A673 (cell line): Measurements from ENCODE around the gene MC2R.

ENCODE experiments used
- CTCF ChIP-seq: fragments of 300-800, 200-600 bp; sonication (generic); conservative IDR thresholded peaks from 2 replicates; pipeline ENCODE4 v1.5.1; 2017; ENCODE audit warnings: low read depth, mild to moderate bottlenecking, antibody characterized with exemption, low read length, moderate library complexity, mixed read lengths
- EZH2 ChIP-seq: fragments of 200-600 bp; sonication (generic); IDR thresholded peaks from 2 replicates; pipeline ENCODE4 v1.6.1; 2017; ENCODE audit warnings: borderline replicate concordance, low read depth, mild to moderate bottlenecking, mixed read lengths, antibody characterized with exemption, low read length; ENCODE audit not compliant: poor library complexity, severe bottlenecking

GRCh38 chr18:13879937-13880336 lies 35.4 kb downstream of the MC2R start:
- no peak for TF ChIP-seq CTCF
- TF ChIP-seq EZH2: no peak
